Mucosa of descending colon (tissue), 3 donors: ENCODE data around the gene GCLM. TPM values are rescaled to one million over a fixed set of nuclear protein-coding genes. Genes with fewer than 3 reads are reported as not detected.

Experiments
- ATAC-seq: fragments of 200-7000 bp; cut with Tn5 transposase; one replicate; pipeline ENCODE4 v1.9.1; 2020; ENCODE audit warnings: mild to moderate bottlenecking, moderate library complexity
- DNase-seq, 3 donors: peaks; one replicate each; pipeline ENCODE4 v3.0.0-alpha.2; 2020
- H3K36me3 ChIP-seq: fragments of 200-600 bp; one replicate; pipeline ENCODE4 v1.8.0; 2021; ENCODE audit warnings: low read depth, mild to moderate bottlenecking
- H3K4me1 ChIP-seq: fragments of 200-600 bp; one replicate; pipeline ENCODE4 v1.8.0; 2021; ENCODE audit warnings: low read depth, mild to moderate bottlenecking
- H3K4me3 ChIP-seq: fragments of 200-600 bp; one replicate; pipeline ENCODE4 v1.8.0; 2021; ENCODE audit warnings: mild to moderate bottlenecking
- H3K9me3 ChIP-seq: fragments of 200-600 bp; one replicate; pipeline ENCODE4 v1.8.0; 2021; ENCODE audit warnings: mild to moderate bottlenecking
- intact Hi-C, 2 donors: fragments of 100-400 bp; cut with DNase I in 1 of 2; cut with micrococcal nuclease in 1 of 2; formaldehyde crosslinking; loops; one replicate each; pipeline versions ENCODE4 v1.11.0 to v1.11.1; 2022; cut with DNase I, micrococcal nuclease
- total RNA-seq, 3 donors: library from RNA; stranded (reverse); fragmentation: NEBNext Ultra II Directional in 2 of 3; extraction: Animal tissue kit (Norgen Biotek cat#: 25700) in 2 of 3; gene quantifications; one replicate each; pipeline versions ENCODE4 v1.2.1 to v1.2.4, GENCODE V29; 2021 to 2023
- TF ChIP-seq, protein P1 (sequence below): fragments of 200-600 bp; IDR thresholded peaks from one replicate; pipeline ENCODE4 v1.8.0; 2022; ENCODE audit warnings: antibody characterized with exemption, mild to moderate bottlenecking
- donor health status: DM: no; HTN: no; CAD: no; lungs with moderate emphysema.
- donor health status: DM: no; HTN: no; CAD: no.
- donor health status: DM: no; HTN: yes; CAD: no.

Gene GCLM
- total RNA-seq, 3 donors from 2014 or later, result 10.2 to 15.3 (median 15.0) TPM

DNA sequence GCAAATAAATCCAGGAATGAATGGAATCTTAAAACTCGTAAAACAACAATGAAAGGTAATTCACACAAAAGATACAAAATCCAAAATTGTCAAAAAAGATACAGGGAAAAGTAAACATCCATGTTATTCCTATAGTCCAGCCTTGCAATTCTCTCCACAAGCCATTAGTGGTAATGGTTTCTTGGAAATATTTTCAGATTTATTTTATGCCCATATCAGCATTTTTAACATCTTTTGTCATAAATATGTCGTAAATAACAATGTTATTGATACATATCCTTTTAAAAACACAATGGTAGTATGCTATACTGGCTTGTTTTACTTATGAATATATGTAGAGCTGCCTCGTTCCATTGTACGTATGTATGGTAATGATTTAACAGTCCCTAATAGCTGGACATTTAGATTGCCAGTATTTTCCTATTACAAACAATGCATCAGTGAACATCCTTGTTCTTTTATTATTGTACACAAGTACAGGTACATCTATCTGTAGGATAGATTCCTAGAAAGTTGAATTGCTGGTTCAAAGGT lies 60.8 kb downstream of the GCLM start:
- DNase-seq, result no peak
- no peak for ATAC-seq
- H3K36me3 ChIP-seq, result no peaks in the 10 kb centered on the region
- intact Hi-C loops, result loop anchor here in 1 of 2 donors (10.0 kb wide), 2 partner anchors 224 to 414 kb away; no protein-coding TSS in a partner anchor
- H3K4me1 ChIP-seq, result peaks cover 16% of the 10 kb centered on the region
- peak overlapping the region; percentile 75 for H3K4me3 ChIP-seq
- TF ChIP-seq, protein P1, sequence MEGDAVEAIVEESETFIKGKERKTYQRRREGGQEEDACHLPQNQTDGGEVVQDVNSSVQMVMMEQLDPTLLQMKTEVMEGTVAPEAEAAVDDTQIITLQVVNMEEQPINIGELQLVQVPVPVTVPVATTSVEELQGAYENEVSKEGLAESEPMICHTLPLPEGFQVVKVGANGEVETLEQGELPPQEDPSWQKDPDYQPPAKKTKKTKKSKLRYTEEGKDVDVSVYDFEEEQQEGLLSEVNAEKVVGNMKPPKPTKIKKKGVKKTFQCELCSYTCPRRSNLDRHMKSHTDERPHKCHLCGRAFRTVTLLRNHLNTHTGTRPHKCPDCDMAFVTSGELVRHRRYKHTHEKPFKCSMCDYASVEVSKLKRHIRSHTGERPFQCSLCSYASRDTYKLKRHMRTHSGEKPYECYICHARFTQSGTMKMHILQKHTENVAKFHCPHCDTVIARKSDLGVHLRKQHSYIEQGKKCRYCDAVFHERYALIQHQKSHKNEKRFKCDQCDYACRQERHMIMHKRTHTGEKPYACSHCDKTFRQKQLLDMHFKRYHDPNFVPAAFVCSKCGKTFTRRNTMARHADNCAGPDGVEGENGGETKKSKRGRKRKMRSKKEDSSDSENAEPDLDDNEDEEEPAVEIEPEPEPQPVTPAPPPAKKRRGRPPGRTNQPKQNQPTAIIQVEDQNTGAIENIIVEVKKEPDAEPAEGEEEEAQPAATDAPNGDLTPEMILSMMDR, result no peak
- no peaks in the 10 kb centered on the region for H3K9me3 ChIP-seq

DNA sequence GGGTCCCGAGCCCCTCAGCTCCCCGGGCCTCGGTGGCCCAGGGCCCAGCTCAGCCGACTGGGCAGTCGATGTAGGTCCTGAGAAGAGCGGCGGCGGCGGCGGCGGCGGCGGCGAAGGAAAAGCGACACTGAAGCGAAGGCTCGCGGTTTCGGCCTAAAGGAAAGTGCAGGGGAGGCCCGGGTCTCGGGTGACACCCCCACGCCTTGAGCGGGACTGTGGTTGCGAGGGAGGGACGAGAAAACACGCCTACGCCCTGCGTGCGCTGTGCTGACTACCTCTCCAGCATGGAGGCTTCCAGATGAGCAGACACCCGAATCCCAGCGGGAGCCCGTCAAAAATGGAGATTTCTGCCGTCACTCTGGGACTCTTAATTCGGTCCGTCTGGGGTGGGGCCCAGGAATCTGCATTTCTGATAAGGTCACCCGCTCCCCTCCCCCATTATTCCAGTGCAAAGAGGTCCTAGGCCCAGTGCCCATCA lies 61.4 kb downstream of the GCLM start:
- ATAC-seq, result peak; percentile 38
- TF ChIP-seq, protein P1, result no peak
- peak; percentile 77 to 84 (median 81) for DNase-seq
- H3K4me1 ChIP-seq, result peaks cover 16% of the 10 kb centered on the region
- no peaks in the 10 kb centered on the region for H3K9me3 ChIP-seq
- H3K4me3 ChIP-seq, result peak overlapping the region; percentile 75
- intact Hi-C loops, result loop anchor here in 1 of 2 donors (10.0 kb wide), 2 partner anchors 223 to 413 kb away; no protein-coding TSS in a partner anchor
- no peaks in the 10 kb centered on the region for H3K36me3 ChIP-seq

DNA sequence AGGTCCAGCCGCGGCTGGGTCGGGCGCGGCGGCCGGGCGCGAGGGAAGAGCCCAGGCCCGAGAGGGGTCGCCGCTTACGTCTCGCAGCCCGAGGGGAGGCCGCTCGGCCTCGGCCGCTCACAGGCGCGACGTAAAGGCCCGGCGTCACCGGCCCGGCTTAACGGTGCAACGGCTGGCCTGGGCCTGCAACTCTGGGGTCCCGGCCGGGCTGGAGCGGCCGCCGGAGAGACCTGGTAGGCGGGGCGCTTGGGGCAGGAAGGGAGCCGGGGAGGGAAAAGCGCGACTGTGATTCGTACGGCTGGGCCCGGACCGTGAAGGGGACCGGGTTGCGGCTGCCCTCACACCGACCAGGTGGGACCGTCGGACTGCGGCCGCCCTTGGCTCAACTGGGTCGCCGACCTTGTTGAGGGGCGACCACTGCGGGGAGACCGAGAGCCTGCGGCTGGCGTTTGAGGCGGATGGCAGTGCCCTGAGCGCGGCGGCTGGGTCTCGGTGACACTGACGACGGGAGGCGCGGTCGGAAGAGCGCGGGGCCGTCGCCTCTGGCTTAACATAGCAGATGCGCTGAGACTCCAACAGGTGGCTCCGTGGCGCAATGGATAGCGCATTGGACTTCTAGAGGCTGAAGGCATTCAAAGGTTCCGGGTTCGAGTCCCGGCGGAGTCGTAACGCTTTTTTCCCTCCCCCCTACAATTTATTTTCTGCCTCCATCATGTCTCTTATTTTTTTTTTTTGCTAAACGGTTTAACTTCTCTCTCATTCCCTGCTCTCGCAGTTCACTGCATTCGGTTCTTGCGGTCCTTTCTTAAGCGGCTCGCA lies 62.0 kb downstream of the GCLM start:
- H3K4me1 ChIP-seq, result peaks cover 16% of the 10 kb centered on the region
- peak overlapping the region; percentile 75 for H3K4me3 ChIP-seq
- no peaks in the 10 kb centered on the region for H3K9me3 ChIP-seq
- TF ChIP-seq, protein P1, result no peak
- intact Hi-C loops, result loop anchor here in 1 of 2 donors (10.0 kb wide), 2 partner anchors 222 to 412 kb away; no protein-coding TSS in a partner anchor
- ATAC-seq (peak; percentile 83), DNase-seq (peak; percentile 90 to 93 (median 93))
- H3K36me3 ChIP-seq, result no peaks in the 10 kb centered on the region

DNA sequence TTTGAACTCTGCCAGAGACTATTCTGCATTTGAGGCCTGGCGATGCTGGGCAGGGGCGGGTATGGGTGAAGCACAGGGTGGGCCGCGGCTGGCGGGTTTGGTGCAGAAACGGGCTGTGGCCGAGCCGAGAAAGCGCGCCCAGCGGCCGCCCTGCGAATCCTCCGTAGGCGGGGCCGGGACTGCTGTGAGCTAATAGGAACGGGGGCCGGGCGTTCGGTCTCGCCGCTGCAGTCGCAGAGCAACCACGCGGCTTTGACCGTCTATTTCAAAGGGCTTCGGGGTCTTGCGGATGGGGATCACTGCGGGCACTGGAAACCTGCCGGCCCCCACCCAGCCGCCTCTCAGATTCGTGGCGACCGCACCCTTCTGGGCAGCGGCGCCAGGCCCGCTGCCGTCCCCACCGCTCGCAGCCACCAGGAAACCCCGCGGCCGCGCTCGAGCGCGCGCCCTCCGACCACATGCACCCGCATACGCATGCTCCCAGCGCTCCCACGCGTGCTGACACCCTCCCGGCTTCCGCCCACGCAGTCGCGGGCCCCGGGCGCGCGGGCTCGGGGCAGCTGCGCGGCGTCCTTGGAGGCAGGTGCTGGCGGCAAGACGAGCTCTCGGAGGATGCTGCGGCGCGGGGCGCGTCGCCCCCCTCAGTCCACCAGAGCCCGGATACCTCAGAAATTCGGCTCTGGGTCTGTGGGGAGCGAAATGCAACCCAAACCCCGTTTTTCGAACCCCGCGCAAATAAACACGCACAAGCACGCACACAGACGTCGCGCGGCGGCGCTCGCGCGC lies 62.8 kb downstream of the GCLM start:
- intact Hi-C loops, result loop anchor here in 1 of 2 donors (10.0 kb wide), 2 partner anchors 222 to 412 kb away; no protein-coding TSS in a partner anchor
- Histone ChIP-seq H3K4me3 (peak overlapping the region; percentile 75), H3K9me3 (no peaks in the 10 kb centered on the region), H3K36me3 (no peaks in the 10 kb centered on the region), H3K4me1 (peaks cover 16% of the 10 kb centered on the region)
- DNase-seq, result peak; percentile 92 to 94 (median 92)
- TF ChIP-seq, protein P1, result peak; percentile 12
- peak; percentile 75 for ATAC-seq

DNA sequence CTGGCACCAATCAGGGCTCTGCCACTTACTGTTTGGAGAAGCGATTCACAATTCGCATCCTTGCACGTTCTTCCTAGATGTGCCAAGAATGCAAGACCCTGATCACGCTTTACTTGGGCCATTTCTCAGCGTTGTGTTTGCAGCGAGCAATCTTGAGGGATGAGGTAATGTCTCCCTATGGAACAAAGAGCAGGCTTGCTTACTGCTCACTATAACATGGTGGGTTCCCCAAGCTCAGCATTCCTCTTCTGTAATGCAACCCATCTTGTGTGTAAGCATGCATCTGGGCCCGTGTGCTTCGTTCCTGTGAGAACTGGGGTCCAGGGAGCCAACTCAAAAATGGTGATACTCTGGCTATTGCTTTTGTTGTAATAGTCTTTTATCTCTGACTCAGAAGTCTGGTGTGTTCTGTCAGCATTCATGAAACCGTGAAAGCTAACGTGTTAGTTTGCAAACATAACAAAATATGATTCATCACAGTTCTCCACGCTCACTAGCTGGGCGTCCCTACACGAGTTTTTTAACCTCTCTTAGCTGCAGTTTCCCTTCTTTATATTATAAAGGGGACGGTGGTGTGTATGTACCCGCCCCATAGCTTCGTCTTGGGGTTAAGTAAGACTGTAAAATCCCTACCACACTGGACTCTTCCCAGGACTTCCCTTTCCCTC lies 63.6 kb downstream of the GCLM start:
- DNase-seq, result peak in 1 of 3 donors; percentile 17
- TF ChIP-seq, protein P1, result no peak
- Histone ChIP-seq H3K4me1 (peaks cover 16% of the 10 kb centered on the region), H3K4me3 (peak overlapping the region; percentile 75), H3K36me3 (no peaks in the 10 kb centered on the region), H3K9me3 (no peaks in the 10 kb centered on the region)
- ATAC-seq, result peak; percentile 6
- intact Hi-C loops, result loop anchor here in 1 of 2 donors (10.0 kb wide), 2 partner anchors 221 to 411 kb away; no protein-coding TSS in a partner anchor
